GM23338 (cell line): ENCODE data around the gene SLC8A1. TPM values are rescaled to one million over a fixed set of nuclear protein-coding genes. Genes with fewer than 3 reads are reported as not detected.

Experiments
- ATAC-seq: fragments of 200-7000 bp; cut with Tn5 transposase; 3 replicates; pipeline ENCODE4 v1.9.1; 2020
- DNase-seq: peaks from one replicate; pipeline ENCODE4 v3.0.0-alpha.2; 2015; ENCODE audit warnings: low spot score
- H2AFZ ChIP-seq: fragments of 200-600 bp; sonication (generic); 2 replicates; pipeline ENCODE4 v1.8.0; 2016; ENCODE audit warnings: antibody characterized with exemption, mild to moderate bottlenecking, moderate library complexity
- H3F3A ChIP-seq: fragments of 200-600 bp; sonication (generic); replicated peaks from 2 replicates; pipeline ENCODE4 v1.8.0; 2017; ENCODE audit warnings: antibody characterized with exemption, mixed run types, low read depth
- H3K27ac ChIP-seq: fragments of 200-600 bp; sonication (generic); 2 replicates; pipeline ENCODE4 v1.6.1; 2016; ENCODE audit warnings: low read depth
- H3K27me3 ChIP-seq: fragments of 200-600 bp; sonication (generic); 2 replicates; pipeline ENCODE4 v1.8.0; 2016; ENCODE audit warnings: mild to moderate bottlenecking, mixed run types, moderate library complexity; ENCODE audit not compliant: insufficient read depth
- H3K36me3 ChIP-seq: fragments of 200-600 bp; sonication (generic); 2 replicates; pipeline ENCODE4 v1.8.0; 2016; ENCODE audit warnings: mild to moderate bottlenecking; ENCODE audit not compliant: insufficient read depth
- H3K4me1 ChIP-seq: fragments of 200-600 bp; sonication (generic); 2 replicates; pipeline ENCODE4 v1.8.0; 2016; ENCODE audit warnings: mild to moderate bottlenecking, moderate library complexity; ENCODE audit not compliant: insufficient read depth
- H3K4me2 ChIP-seq: fragments of 200-600 bp; sonication (generic); 2 replicates; pipeline ENCODE4 v1.7.1; 2017; ENCODE audit warnings: mixed run types
- H3K4me3 ChIP-seq: fragments of 200-600 bp; sonication (generic); 2 replicates; pipeline ENCODE4 v1.6.1; 2016; ENCODE audit warnings: mixed run types
- H3K79me2 ChIP-seq: fragments of 200-600 bp; sonication (generic); replicated peaks from 2 replicates; pipeline ENCODE4 v1.8.0; 2017; ENCODE audit warnings: mild to moderate bottlenecking; ENCODE audit not compliant: insufficient read depth
- H3K9me2 ChIP-seq: fragments of 200-600 bp; sonication (generic); 2 replicates; pipeline ENCODE4 v1.8.0; 2017; ENCODE audit not compliant: insufficient read depth
- H4K20me1 ChIP-seq: fragments of 200-600 bp; sonication (generic); replicated peaks from 2 replicates; pipeline ENCODE4 v1.8.0; 2017; ENCODE audit warnings: mild to moderate bottlenecking; ENCODE audit not compliant: insufficient read depth
- H3K27ac Mint-ChIP-seq: 2 replicates; pipeline ENCODE4 v1.8.0; 2020; ENCODE audit warnings: inconsistent platforms, mild to moderate bottlenecking, moderate library complexity, mixed read lengths
- H3K27me3 Mint-ChIP-seq: 3 replicates; pipeline ENCODE4 v1.8.0; 2022; ENCODE audit warnings: low read depth, mild to moderate bottlenecking, moderate library complexity, mixed read lengths, inconsistent platforms; ENCODE audit not compliant: insufficient read depth, poor library complexity
- H3K36me3 Mint-ChIP-seq: 3 replicates; pipeline ENCODE4 v1.8.0; 2021; ENCODE audit warnings: low read depth, mild to moderate bottlenecking, inconsistent platforms, moderate library complexity, mixed read lengths
- H3K4me1 Mint-ChIP-seq: 3 replicates; pipeline ENCODE4 v1.8.0; 2020; ENCODE audit warnings: mild to moderate bottlenecking, inconsistent platforms, mixed read lengths
- H3K4me3 Mint-ChIP-seq: 3 replicates; pipeline ENCODE4 v1.8.0; 2021; ENCODE audit warnings: moderate library complexity, mild to moderate bottlenecking, inconsistent platforms, mixed read lengths
- H3K9me3 Mint-ChIP-seq: 3 replicates; pipeline ENCODE4 v1.8.0; 2020; ENCODE audit warnings: moderate library complexity, mild to moderate bottlenecking, inconsistent platforms, mixed read lengths
- CREB1 ChIP-seq: fragments of 250-450 bp; sonication (Bioruptor Pico); IDR thresholded peaks from 2 replicates; pipeline ENCODE4 v1.5.0; 2020; ENCODE audit warnings: low read depth, mild to moderate bottlenecking, moderate library complexity
- NANOG ChIP-seq: IDR thresholded peaks from 2 replicates; pipeline ENCODE4 v1.6.1; 2016; ENCODE audit warnings: antibody characterized with exemption, borderline replicate concordance
- POLR2AphosphoS5 ChIP-seq: IDR thresholded peaks from 2 replicates; pipeline ENCODE4 v1.6.1; 2016; ENCODE audit warnings: antibody characterized with exemption, low read depth
- STAT1 ChIP-seq: IDR thresholded peaks from one replicate; pipeline ENCODE4 v1.6.1; 2016; ENCODE audit warnings: antibody characterized with exemption; ENCODE audit not compliant: unreplicated experiment
- polyA plus RNA-seq: library from polyadenylated mRNA; unstranded; fragments of >200 nt; fragmentation: Nextera tagmentation; extraction: Ambion mirVana; gene quantifications from 2 replicates; pipeline ENCODE4 v1.2.1, GENCODE V29; 2016
- total RNA-seq: library from RNA; depleted of rRNA; stranded (reverse); fragments of >200 nt; shearing (Covaris generic); gene quantifications from 2 replicates; pipeline ENCODE4 v1.2.3, GENCODE V29; 2014
- TF ChIP-seq, protein P1 (sequence below): IDR thresholded peaks from 2 replicates; pipeline ENCODE4 v1.6.1; 2016; ENCODE audit warnings: antibody characterized with exemption
- TF ChIP-seq, protein P2 (sequence below): fragments of 250-450 bp; sonication (Bioruptor Pico); IDR thresholded peaks from 2 replicates; pipeline ENCODE4 v1.5.0; 2020; ENCODE audit warnings: mild to moderate bottlenecking, moderate library complexity

SLC8A1 gene
- total and polyA plus RNA-seq, 2 experiments from 2014 or later, result 2.5 to 3.3 TPM

DNA sequence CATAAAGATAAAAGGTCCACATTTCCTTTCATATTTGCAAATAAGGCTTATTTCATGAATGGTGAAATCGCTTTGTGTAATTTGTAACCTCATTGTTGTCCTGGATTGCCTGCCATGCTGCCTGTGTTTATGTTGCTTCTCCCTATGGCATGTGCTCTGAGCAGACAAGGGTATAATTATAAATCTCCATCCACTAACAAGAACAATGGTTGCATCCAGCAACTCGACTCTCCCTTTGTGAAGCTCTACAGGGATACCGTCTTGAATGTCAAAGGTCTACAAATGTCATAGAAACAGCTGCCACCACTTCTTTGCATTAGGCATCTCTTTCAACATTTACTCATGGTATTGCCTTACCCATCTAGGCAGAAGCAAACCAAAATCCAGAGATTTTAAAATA lies 209.6 kb downstream of the SLC8A1 start:
- Mint-ChIP-seq H3K4me1 (peaks cover 26% of the 10 kb centered on the region), H3K27ac (no peak overlapping the region), H3K27me3 (peaks cover 2% of the 10 kb centered on the region), H3K4me3 (no peak overlapping the region), H3K36me3 (peaks cover 4% of the 10 kb centered on the region; the same call in 2 of the 3 replicates), H3K9me3 (peaks cover 4% of the 10 kb centered on the region; the same call in 2 of the 3 replicates)
- ATAC-seq, result peak; percentile 40
- Histone ChIP-seq H4K20me1 (no peaks in the 10 kb centered on the region), H3K9me2 (no peaks in the 10 kb centered on the region), H3K4me2 (no peak overlapping the region), H2AFZ (no peak overlapping the region), H3K27ac (no peak overlapping the region), H3K4me3 (no peak overlapping the region), H3K27me3 (no peaks in the 10 kb centered on the region), H3K4me1 (peaks cover 18% of the 10 kb centered on the region), H3F3A (no peaks in the 10 kb centered on the region), H3K36me3 (no peaks in the 10 kb centered on the region), H3K79me2 (no peaks in the 10 kb centered on the region)
- TF ChIP-seq CREB1 (CRISPR knock-in tag) (no peak), STAT1 (no peak), NANOG (no peak)
- TF ChIP-seq, protein P1, sequence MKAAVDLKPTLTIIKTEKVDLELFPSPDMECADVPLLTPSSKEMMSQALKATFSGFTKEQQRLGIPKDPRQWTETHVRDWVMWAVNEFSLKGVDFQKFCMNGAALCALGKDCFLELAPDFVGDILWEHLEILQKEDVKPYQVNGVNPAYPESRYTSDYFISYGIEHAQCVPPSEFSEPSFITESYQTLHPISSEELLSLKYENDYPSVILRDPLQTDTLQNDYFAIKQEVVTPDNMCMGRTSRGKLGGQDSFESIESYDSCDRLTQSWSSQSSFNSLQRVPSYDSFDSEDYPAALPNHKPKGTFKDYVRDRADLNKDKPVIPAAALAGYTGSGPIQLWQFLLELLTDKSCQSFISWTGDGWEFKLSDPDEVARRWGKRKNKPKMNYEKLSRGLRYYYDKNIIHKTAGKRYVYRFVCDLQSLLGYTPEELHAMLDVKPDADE, result no peak
- TF ChIP-seq, protein P2, sequence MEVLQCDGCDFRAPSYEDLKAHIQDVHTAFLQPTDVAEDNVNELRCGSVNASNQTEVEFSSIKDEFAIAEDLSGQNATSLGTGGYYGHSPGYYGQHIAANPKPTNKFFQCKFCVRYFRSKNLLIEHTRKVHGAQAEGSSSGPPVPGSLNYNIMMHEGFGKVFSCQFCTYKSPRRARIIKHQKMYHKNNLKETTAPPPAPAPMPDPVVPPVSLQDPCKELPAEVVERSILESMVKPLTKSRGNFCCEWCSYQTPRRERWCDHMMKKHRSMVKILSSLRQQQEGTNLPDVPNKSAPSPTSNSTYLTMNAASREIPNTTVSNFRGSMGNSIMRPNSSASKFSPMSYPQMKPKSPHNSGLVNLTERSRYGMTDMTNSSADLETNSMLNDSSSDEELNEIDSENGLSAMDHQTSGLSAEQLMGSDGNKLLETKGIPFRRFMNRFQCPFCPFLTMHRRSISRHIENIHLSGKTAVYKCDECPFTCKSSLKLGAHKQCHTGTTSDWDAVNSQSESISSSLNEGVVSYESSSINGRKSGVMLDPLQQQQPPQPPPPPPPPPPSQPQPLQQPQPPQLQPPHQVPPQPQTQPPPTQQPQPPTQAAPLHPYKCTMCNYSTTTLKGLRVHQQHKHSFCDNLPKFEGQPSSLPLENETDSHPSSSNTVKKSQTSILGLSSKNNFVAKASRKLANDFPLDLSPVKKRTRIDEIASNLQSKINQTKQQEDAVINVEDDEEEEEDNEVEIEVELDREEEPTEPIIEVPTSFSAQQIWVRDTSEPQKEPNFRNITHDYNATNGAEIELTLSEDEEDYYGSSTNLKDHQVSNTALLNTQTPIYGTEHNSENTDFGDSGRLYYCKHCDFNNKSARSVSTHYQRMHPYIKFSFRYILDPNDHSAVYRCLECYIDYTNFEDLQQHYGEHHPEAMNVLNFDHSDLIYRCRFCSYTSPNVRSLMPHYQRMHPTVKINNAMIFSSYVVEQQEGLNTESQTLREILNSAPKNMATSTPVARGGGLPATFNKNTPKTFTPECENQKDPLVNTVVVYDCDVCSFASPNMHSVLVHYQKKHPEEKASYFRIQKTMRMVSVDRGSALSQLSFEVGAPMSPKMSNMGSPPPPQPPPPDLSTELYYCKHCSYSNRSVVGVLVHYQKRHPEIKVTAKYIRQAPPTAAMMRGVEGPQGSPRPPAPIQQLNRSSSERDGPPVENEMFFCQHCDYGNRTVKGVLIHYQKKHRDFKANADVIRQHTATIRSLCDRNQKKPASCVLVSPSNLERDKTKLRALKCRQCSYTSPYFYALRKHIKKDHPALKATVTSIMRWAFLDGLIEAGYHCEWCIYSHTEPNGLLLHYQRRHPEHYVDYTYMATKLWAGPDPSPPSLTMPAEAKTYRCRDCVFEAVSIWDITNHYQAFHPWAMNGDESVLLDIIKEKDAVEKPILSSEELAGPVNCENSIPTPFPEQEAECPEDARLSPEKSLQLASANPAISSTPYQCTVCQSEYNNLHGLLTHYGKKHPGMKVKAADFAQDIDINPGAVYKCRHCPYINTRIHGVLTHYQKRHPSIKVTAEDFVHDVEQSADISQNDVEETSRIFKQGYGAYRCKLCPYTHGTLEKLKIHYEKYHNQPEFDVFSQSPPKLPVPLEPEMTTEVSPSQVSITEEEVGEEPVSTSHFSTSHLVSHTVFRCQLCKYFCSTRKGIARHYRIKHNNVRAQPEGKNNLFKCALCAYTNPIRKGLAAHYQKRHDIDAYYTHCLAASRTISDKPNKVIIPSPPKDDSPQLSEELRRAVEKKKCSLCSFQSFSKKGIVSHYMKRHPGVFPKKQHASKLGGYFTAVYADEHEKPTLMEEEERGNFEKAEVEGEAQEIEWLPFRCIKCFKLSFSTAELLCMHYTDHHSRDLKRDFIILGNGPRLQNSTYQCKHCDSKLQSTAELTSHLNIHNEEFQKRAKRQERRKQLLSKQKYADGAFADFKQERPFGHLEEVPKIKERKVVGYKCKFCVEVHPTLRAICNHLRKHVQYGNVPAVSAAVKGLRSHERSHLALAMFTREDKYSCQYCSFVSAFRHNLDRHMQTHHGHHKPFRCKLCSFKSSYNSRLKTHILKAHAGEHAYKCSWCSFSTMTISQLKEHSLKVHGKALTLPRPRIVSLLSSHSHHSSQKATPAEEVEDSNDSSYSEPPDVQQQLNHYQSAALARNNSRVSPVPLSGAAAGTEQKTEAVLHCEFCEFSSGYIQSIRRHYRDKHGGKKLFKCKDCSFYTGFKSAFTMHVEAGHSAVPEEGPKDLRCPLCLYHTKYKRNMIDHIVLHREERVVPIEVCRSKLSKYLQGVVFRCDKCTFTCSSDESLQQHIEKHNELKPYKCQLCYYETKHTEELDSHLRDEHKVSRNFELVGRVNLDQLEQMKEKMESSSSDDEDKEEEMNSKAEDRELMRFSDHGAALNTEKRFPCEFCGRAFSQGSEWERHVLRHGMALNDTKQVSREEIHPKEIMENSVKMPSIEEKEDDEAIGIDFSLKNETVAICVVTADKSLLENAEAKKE (CRISPR knock-in tag), result peak; percentile 38; the same call in 1 of the 2 replicates
- peak; percentile 23 for DNase-seq

DNA sequence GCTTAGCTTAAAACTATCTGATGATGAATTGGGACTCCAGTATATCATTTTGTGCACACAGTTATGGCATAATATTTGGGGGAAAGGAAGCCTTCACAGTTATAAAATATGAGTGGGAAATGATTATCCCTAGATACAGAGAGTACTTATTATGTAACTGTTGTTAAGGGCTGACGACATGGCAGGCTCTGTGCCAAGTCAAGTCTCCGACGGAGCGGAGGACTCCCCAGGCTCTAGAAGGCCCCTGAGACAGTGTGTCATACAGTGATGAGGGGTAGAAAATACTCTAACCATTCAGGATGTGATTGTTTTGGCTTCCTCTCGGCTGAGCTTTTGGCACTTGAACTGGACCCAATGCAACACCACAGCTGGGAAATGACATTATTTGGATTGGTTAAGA lies 211.8 kb downstream of the SLC8A1 start:
- peaks cover 4% of the 10 kb centered on the region; the same call in 2 of the 3 replicates for H3K36me3 Mint-ChIP-seq
- Histone ChIP-seq H3K4me1 (peaks cover 18% of the 10 kb centered on the region), H4K20me1 (no peaks in the 10 kb centered on the region), H2AFZ (no peak overlapping the region), H3K27ac (no peak overlapping the region), H3K9me2 (no peaks in the 10 kb centered on the region), H3F3A (no peaks in the 10 kb centered on the region), H3K4me3 (no peak overlapping the region), H3K27me3 (no peaks in the 10 kb centered on the region), H3K36me3 (no peaks in the 10 kb centered on the region), H3K4me2 (no peak overlapping the region), H3K79me2 (no peaks in the 10 kb centered on the region)
- peaks cover 4% of the 10 kb centered on the region; the same call in 2 of the 3 replicates for H3K9me3 Mint-ChIP-seq
- TF ChIP-seq, protein P1, result no peak
- TF ChIP-seq NANOG, result no peak
- TF ChIP-seq POLR2AphosphoS5, result no peak
- H3K4me3 Mint-ChIP-seq, result no peak overlapping the region
- H3K27me3 Mint-ChIP-seq, result peaks cover 2% of the 10 kb centered on the region
- H3K4me1 Mint-ChIP-seq, result peaks cover 26% of the 10 kb centered on the region
- no peak overlapping the region for H3K27ac Mint-ChIP-seq
- ATAC-seq (no peak), DNase-seq (no peak)
